Fibroblast of pulmonary artery (primary cell): ENCODE measurements around the gene MAN2C1.
A peak's percentile ranks its signal among the peaks of the same experiment; 100 is the strongest.

Source experiments
- DNase-seq: peaks from one replicate; pipeline ENCODE4 v3.0.0-alpha.2; 2010; ENCODE audit warnings: low read depth
- H3K4me3 ChIP-seq: replicated peaks from 2 replicates; pipeline ENCODE4 v1.5.1; 2011; ENCODE audit warnings: low read depth, mild to moderate bottlenecking, control low read depth, low read length, moderate library complexity
- TF ChIP-seq, protein P1 (sequence below): IDR thresholded peaks from 2 replicates; pipeline ENCODE4 v1.5.1; 2011; ENCODE audit warnings: mild to moderate bottlenecking, control low read depth, low read length, inconsistent platforms; ENCODE audit errors: missing control alignments

MAN2C1 gene

GRCh38 chr15:75367406-75367912, 948 bp downstream of the MAN2C1 start:
- TF ChIP-seq, protein P1, sequence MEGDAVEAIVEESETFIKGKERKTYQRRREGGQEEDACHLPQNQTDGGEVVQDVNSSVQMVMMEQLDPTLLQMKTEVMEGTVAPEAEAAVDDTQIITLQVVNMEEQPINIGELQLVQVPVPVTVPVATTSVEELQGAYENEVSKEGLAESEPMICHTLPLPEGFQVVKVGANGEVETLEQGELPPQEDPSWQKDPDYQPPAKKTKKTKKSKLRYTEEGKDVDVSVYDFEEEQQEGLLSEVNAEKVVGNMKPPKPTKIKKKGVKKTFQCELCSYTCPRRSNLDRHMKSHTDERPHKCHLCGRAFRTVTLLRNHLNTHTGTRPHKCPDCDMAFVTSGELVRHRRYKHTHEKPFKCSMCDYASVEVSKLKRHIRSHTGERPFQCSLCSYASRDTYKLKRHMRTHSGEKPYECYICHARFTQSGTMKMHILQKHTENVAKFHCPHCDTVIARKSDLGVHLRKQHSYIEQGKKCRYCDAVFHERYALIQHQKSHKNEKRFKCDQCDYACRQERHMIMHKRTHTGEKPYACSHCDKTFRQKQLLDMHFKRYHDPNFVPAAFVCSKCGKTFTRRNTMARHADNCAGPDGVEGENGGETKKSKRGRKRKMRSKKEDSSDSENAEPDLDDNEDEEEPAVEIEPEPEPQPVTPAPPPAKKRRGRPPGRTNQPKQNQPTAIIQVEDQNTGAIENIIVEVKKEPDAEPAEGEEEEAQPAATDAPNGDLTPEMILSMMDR = no peak
- peak overlapping the region; percentile 87 for H3K4me3 ChIP-seq
- no peak for DNase-seq

DNA sequence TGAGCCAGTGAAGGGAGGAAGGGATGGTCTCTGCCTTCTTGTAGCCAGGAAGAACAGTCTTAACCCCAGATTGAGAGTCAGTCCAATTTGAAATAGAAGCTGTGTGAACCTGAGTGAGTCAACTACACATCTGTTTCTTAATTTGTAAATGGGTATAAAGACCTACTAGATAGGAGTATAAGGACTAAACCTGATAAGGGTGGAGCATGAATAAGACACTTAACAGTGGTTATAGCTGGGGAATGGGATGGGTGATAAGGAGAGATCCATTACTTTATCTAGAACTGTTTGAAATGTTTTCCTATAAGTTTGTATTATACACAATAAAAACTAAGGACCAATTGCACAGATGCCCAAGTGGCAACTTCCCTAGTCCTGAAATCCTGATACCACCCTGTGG, 1.4 kb downstream of the MAN2C1 start:
- no peak for DNase-seq
- no peak overlapping the region for H3K4me3 ChIP-seq

GRCh38 chr15:75366163-75366562, 2.2 kb downstream of the MAN2C1 start:
- no peak for DNase-seq
- H3K4me3 ChIP-seq = no peak overlapping the region
- TF ChIP-seq, protein P1 = no peak

More for the DNA sequence above, 1.4 kb downstream of the MAN2C1 start:
- TF ChIP-seq, protein P1 = no peak

DNA sequence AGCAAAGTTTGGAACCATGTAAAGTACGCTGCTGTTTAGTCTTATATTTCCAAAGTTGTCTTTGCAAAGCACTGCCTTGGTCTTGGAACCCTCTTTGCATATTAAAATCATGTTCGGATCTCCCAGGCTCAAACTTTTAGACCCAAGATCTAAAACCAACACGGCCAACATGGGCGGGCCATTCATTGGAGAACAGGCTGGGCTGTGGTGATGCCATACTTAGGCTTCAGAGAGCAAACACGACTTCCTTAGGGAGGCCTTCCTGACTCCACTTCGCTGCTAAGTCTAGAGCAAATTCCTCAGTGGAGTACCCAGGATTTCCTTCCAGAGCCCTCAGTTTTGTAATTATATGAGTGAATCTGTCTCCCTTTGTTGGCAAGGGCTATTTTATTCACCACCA, 3.5 kb downstream of the MAN2C1 start:
- TF ChIP-seq, protein P1 = no peak
- DNase-seq = no peak

DNA sequence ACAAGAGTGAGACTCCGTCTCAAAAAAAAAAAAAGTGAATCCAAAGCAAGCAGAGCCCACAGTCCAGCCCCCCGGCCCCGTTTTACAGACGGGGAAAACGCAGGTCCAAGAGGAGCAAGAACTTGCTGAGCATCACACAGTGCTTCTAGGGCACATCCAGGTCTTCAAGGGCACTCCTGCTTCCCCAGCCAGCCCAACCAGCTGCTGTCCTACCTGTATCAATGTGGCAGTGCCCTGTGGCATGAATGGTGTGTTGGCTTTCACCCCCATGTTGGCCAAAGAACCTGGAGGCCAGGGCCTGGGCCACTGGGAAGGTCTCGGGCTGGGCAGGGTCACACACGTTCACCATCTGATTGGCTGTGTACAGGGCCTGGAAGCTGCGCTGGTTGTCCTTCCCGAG, 4.6 kb downstream of the MAN2C1 start:
- DNase-seq = no peak
- no peak overlapping the region for H3K4me3 ChIP-seq
- TF ChIP-seq, protein P1 = no peak

More for the DNA sequence above, 3.5 kb downstream of the MAN2C1 start:
- no peak overlapping the region for H3K4me3 ChIP-seq

DNA sequence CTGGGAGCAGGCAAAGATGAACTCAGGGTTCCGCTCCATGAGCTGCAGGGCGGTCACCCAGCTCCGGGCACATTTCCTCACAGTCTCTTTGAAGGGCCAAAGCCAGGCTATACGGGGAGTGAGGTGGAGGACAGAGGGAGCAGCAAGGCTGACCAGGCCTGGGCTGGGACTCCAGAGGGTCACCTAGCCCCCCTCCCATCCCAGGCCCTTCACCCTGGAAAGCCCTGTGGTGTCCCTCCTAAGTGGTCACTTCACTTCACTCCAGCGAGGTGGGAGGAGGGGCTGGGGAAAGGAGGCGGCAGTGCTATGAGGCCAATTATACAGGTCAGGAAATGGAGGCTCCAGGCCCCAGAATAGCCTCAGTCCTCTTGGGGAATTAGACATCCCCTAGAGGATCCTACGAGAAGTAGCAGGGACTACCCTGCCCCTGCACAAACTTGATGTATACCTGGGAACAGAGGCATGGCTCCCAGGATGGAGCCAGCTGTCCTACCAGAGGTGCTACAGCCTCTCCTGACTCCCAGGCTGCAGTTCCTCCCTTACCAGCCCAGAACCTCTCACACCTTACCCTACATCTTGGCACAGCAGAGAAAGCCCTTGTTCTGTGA, 5.7 kb downstream of the MAN2C1 start:
- TF ChIP-seq, protein P1 = no peak
- no peak overlapping the region for H3K4me3 ChIP-seq
- DNase-seq = no peak
